ENCODE data around the gene KCNQ1. TPM values are rescaled to one million over a fixed set of nuclear protein-coding genes. Genes with fewer than 3 reads are reported as not detected.

KCNQ1 gene
- total RNA-seq, 1 experiment from 2014 or later: 2.5 TPM

DNA sequence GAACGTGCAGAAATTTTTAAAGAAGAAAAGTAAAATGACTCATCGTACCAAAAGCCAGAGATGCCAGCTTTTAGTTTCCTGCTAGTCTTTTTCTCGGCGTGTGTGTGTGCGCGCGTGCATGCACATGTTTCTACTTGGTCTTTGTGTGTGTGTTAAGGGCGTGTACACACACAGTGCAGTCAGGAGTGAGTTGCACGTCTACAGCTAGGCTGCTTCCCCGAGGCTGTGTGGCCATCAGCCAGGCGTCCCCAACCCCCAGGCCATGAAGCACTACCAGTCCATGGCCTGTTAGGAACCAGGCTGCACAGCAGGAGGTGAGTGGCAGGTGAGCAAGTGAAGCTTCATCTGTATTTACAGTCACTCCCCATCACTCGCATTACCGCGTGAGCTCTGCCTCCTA, 36.4 kb downstream of the KCNQ1 start:
- Mint-ChIP-seq H3K36me3 (peaks cover 24% of the 10 kb centered on the region), H3K9me3 (peaks cover 57% of the 10 kb centered on the region), H3K27ac (no peak overlapping the region), H3K4me3 (no peak overlapping the region), H3K4me1 (no peaks in the 10 kb centered on the region), H3K27me3 (ENCODE audit: low read depth) (peaks cover 99% of the 10 kb centered on the region)
- CTCF ChIA-PET: no interaction called here
- POLR2A ChIA-PET: no interaction called here
- TF ChIP-seq TEAD4 (CRISPR knock-in tag; IDR thresholded peaks at IDR 0.05) (no peak), ATF1 (CRISPR knock-in tag; IDR thresholded peaks at IDR 0.05) (no peak), NR1H2 (CRISPR knock-in tag; IDR thresholded peaks at IDR 0.05) (no peak), NFATC4 (CRISPR knock-in tag; IDR thresholded peaks at IDR 0.05) (no peak)
- TF ChIP-seq, protein P1, sequence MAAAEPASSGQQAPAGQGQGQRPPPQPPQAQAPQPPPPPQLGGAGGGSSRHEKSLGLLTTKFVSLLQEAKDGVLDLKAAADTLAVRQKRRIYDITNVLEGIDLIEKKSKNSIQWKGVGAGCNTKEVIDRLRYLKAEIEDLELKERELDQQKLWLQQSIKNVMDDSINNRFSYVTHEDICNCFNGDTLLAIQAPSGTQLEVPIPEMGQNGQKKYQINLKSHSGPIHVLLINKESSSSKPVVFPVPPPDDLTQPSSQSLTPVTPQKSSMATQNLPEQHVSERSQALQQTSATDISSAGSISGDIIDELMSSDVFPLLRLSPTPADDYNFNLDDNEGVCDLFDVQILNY (CRISPR knock-in tag; IDR thresholded peaks at IDR 0.05): no peak
- TF ChIP-seq, protein P2, sequence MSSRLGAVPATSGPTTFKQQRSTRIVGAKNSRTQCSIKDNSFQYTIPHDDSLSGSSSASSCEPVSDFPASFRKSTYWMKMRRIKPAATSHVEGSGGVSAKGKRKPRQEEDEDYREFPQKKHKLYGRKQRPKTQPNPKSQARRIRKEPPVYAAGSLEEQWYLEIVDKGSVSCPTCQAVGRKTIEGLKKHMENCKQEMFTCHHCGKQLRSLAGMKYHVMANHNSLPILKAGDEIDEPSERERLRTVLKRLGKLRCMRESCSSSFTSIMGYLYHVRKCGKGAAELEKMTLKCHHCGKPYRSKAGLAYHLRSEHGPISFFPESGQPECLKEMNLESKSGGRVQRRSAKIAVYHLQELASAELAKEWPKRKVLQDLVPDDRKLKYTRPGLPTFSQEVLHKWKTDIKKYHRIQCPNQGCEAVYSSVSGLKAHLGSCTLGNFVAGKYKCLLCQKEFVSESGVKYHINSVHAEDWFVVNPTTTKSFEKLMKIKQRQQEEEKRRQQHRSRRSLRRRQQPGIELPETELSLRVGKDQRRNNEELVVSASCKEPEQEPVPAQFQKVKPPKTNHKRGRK (CRISPR knock-in tag; IDR thresholded peaks at IDR 0.05; ENCODE audit: borderline replicate concordance): no peak
- DNase-seq (ENCODE audit: low spot score) (no peak), ATAC-seq (no peak)

- Mint-ChIP-seq H3K9me3 (peaks cover 61% of the 10 kb centered on the region), H3K36me3 (peaks cover 24% of the 10 kb centered on the region), H3K27me3 (ENCODE audit: low read depth) (peaks cover 99% of the 10 kb centered on the region), H3K4me1 (no peaks in the 10 kb centered on the region), H3K4me3 (no peak overlapping the region), H3K27ac (no peak overlapping the region)
- POLR2A ChIA-PET: no interaction called here
- no peak for DNase-seq (ENCODE audit: low spot score)
- no peak for TF ChIP-seq ZNF263 (CRISPR knock-in tag; IDR thresholded peaks at IDR 0.05; ENCODE audit: low read depth)
- TF ChIP-seq JUN (CRISPR knock-in tag; IDR thresholded peaks at IDR 0.05): no peak
- no peak for TF ChIP-seq MLX (CRISPR knock-in tag; IDR thresholded peaks at IDR 0.05)
- no peak for TF ChIP-seq ATF6 (CRISPR knock-in tag; IDR thresholded peaks at IDR 0.05)
- no peak for TF ChIP-seq ZNF396 (CRISPR knock-in tag; IDR thresholded peaks at IDR 0.05; ENCODE audit: borderline replicate concordance)
- TF ChIP-seq AR (CRISPR knock-in tag; IDR thresholded peaks at IDR 0.05): no peak
- TF ChIP-seq, protein P3, sequence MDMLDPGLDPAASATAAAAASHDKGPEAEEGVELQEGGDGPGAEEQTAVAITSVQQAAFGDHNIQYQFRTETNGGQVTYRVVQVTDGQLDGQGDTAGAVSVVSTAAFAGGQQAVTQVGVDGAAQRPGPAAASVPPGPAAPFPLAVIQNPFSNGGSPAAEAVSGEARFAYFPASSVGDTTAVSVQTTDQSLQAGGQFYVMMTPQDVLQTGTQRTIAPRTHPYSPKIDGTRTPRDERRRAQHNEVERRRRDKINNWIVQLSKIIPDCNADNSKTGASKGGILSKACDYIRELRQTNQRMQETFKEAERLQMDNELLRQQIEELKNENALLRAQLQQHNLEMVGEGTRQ (CRISPR knock-in tag; IDR thresholded peaks at IDR 0.05): no peak
- TF ChIP-seq CDX4 (CRISPR knock-in tag; IDR thresholded peaks at IDR 0.05; ENCODE audit: borderline replicate concordance): no peak
- TF ChIP-seq, protein P4, sequence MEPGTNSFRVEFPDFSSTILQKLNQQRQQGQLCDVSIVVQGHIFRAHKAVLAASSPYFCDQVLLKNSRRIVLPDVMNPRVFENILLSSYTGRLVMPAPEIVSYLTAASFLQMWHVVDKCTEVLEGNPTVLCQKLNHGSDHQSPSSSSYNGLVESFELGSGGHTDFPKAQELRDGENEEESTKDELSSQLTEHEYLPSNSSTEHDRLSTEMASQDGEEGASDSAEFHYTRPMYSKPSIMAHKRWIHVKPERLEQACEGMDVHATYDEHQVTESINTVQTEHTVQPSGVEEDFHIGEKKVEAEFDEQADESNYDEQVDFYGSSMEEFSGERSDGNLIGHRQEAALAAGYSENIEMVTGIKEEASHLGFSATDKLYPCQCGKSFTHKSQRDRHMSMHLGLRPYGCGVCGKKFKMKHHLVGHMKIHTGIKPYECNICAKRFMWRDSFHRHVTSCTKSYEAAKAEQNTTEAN (CRISPR knock-in tag; IDR thresholded peaks at IDR 0.05): no peak
- no peak for ATAC-seq
- CTCF ChIA-PET: no interaction called here
Observed at GRCh38 chr11:2482204-2482603, 37.4 kb downstream of the KCNQ1 start.

All from WTC11 (cell line).